Gastrocnemius medialis (tissue), 4 donors: ENCODE results near the gene CACNA1H. TPM values are rescaled to one million over a fixed set of nuclear protein-coding genes. Genes with fewer than 3 reads are reported as not detected.

Source experiments
- ATAC-seq, 2 donors: fragments of 150-250 bp; one replicate each; pipeline ENCODE4 v1.9.1; 2016
- DNase-seq, 2 donors: peaks; one replicate each; pipeline ENCODE4 v3.0.0-alpha.2; 2019
- H3K27ac ChIP-seq, 4 donors: fragments of 200-600 bp; sonication (generic); 1 replicate in 1 of 4; 2 replicates in 3 of 4; pipeline ENCODE4 v1.5.1; 2016 to 2018; ENCODE audit warnings: mild to moderate bottlenecking in 2 of 4, moderate library complexity in 1 of 4
- H3K27me3 ChIP-seq, 3 donors: fragments of 200-600 bp; sonication (generic) in 2 of 3; 1 replicate in 1 of 3; 2 replicates in 2 of 3; pipeline versions ENCODE4 v1.5.1 to v1.6.0; 2016 to 2019; ENCODE audit warnings: mild to moderate bottlenecking in 1 of 3, moderate library complexity in 1 of 3
- H3K36me3 ChIP-seq, 2 donors: fragments of 200-600 bp; sonication (generic) in 1 of 2; one replicate each; pipeline ENCODE4 v1.5.1; 2017 to 2018
- H3K4me1 ChIP-seq, 2 donors: fragments of 200-600 bp; sonication (generic) in 1 of 2; one replicate each; pipeline ENCODE4 v1.5.1; 2016 to 2017; ENCODE audit warnings: mild to moderate bottlenecking in 2 of 2
- H3K4me3 ChIP-seq, 4 donors: fragments of 200-600 bp; sonication (generic) in 3 of 4; 1 replicate in 1 of 4; 2 replicates in 3 of 4; pipeline ENCODE4 v1.5.1; 2016 to 2019; ENCODE audit warnings: mild to moderate bottlenecking in 2 of 4
- H3K9me3 ChIP-seq, 3 donors: fragments of 200-600 bp; sonication (generic) in 2 of 3; 1 replicate in 1 of 3; 2 replicates in 2 of 3; pipeline ENCODE4 v1.5.1; 2016 to 2019
- POLR2A ChIP-seq, 2 donors: fragments of 450-650 bp; IDR thresholded peaks; one replicate each; pipeline ENCODE4 v1.6.1; 2017; ENCODE audit warnings: antibody characterized with exemption in 2 of 2, mild to moderate bottlenecking in 2 of 2, moderate library complexity in 2 of 2
- in situ Hi-C, 4 donors: fragments of 200-750 bp; cut with MboI; loops; one replicate each; pipeline versions ENCODE4 v1.15.0 to v1.8.0; 2017; ENCODE audit warnings: low sequenced_read_pairs in 4 of 4
- intact Hi-C: fragments of 100-400 bp; cut with DNase I; formaldehyde crosslinking; loops from one replicate; pipeline ENCODE4 v1.15.1; 2023; ENCODE audit warnings: low total_unique reads
- total RNA-seq, 4 donors: library from RNA; depleted of rRNA; stranded (reverse); fragments of >200 nt; gene quantifications; one replicate each; pipeline versions ENCODE4 v1.1.0 to v1.2.3, GENCODE V29; 2016
- TF ChIP-seq, protein P1 (sequence below), 5 experiments: fragments of 450-650 bp in 3 of 5; fragments of 200-600 bp in 2 of 5; sonication (generic) in 2 of 5; IDR thresholded peaks in 4 of 5; conservative IDR thresholded peaks in 1 of 5; 1 replicate in 4 of 5; 2 replicates in 1 of 5; pipeline ENCODE4 v1.5.1; 2016 to 2019; ENCODE audit warnings: antibody characterized with exemption in 5 of 5, mild to moderate bottlenecking in 3 of 5, moderate library complexity in 3 of 5

CACNA1H gene
- total RNA-seq, 4 donors from 2014 or later = 3.7 to 12.8 (median 4.5) TPM

DNA sequence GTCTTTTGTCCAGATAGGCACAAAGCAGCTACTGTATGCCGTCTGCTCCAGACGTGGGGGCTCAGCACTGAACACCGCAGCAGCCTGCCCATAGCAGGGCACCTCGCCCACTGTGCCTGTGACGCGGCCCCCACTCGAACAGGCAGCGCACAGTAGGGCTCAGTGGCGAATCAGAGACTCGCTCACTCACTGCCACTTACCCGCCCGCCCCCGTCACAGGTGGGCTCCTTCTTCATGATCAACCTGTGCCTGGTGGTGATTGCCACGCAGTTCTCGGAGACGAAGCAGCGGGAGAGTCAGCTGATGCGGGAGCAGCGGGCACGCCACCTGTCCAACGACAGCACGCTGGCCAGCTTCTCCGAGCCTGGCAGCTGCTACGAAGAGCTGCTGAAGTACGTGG, 48.5 kb downstream of the CACNA1H start:
- in situ Hi-C loops (no loop called here), intact Hi-C loops (no loop called here)
- Histone ChIP-seq H3K36me3 (no peaks in the 10 kb centered on the region), H3K9me3 (no peaks in the 10 kb centered on the region), H3K27ac (no peak overlapping the region), H3K4me3 (no peak overlapping the region), H3K27me3 (peaks cover 0 to 6% (median 5%) of the 10 kb centered on the region in 3 donors), H3K4me1 (no peaks in the 10 kb centered on the region)
- DNase-seq = no peak
- TF ChIP-seq POLR2A (IDR thresholded peaks at IDR 0.05) = no peak
- TF ChIP-seq, protein P1, sequence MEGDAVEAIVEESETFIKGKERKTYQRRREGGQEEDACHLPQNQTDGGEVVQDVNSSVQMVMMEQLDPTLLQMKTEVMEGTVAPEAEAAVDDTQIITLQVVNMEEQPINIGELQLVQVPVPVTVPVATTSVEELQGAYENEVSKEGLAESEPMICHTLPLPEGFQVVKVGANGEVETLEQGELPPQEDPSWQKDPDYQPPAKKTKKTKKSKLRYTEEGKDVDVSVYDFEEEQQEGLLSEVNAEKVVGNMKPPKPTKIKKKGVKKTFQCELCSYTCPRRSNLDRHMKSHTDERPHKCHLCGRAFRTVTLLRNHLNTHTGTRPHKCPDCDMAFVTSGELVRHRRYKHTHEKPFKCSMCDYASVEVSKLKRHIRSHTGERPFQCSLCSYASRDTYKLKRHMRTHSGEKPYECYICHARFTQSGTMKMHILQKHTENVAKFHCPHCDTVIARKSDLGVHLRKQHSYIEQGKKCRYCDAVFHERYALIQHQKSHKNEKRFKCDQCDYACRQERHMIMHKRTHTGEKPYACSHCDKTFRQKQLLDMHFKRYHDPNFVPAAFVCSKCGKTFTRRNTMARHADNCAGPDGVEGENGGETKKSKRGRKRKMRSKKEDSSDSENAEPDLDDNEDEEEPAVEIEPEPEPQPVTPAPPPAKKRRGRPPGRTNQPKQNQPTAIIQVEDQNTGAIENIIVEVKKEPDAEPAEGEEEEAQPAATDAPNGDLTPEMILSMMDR (IDR thresholded peaks at IDR 0.05 in 4 of 5, conservative IDR thresholded peaks at IDR 0.05 in 1 of 5) = no peak
- ATAC-seq = no peak

DNA sequence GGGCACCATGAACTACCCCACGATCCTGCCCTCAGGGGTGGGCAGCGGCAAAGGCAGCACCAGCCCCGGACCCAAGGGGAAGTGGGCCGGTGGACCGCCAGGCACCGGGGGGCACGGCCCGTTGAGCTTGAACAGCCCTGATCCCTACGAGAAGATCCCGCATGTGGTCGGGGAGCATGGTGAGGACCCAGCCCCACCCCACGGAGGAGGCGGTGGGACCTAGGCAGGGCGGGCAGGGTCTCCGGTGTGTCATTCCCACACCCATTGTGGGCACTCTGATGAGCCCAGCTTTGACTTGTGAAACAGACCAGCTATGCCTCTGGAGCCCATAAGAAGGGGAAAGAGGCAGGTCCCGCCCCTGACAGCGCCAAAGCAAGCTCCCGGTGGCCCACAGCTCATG, 49.4 kb downstream of the CACNA1H start:
- ATAC-seq (no peak), DNase-seq (no peak)
- no peaks in the 10 kb centered on the region for H3K9me3 ChIP-seq
- peaks cover 0 to 6% (median 3%) of the 10 kb centered on the region in 3 donors for H3K27me3 ChIP-seq
- H3K27ac ChIP-seq = no peak overlapping the region
- no peaks in the 10 kb centered on the region for H3K4me1 ChIP-seq
- no peak overlapping the region for H3K4me3 ChIP-seq
- in situ Hi-C loops (no loop called here), intact Hi-C loops (no loop called here)
- H3K36me3 ChIP-seq = no peaks in the 10 kb centered on the region
- TF ChIP-seq, protein P1 (IDR thresholded peaks at IDR 0.05 in 4 of 5, conservative IDR thresholded peaks at IDR 0.05 in 1 of 5) = no peak
- TF ChIP-seq POLR2A (IDR thresholded peaks at IDR 0.05) = no peak

DNA sequence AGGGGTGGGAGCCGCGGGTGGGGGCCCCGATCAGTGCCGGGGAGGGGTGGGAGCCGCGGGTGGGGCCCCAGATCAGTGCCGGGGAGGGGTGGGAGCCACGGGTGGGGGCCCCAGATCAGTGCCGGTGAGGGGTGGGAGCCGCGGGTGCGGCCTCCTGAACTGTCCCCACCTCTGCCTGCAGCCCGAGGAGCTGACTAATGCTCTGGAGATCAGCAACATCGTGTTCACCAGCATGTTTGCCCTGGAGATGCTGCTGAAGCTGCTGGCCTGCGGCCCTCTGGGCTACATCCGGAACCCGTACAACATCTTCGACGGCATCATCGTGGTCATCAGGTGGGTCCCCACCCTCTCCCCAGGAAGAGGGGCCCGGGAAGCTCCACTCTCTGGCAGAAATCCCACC, 52.0 kb downstream of the CACNA1H start:
- H3K4me3 ChIP-seq = no peak overlapping the region
- no peaks in the 10 kb centered on the region for H3K36me3 ChIP-seq
- ATAC-seq (no peak), DNase-seq (no peak)
- in situ Hi-C loops = no loop called here
- no peaks in the 10 kb centered on the region for H3K4me1 ChIP-seq
- intact Hi-C loops = no loop called here
- peaks cover 0 to 6% (median 0%) of the 10 kb centered on the region in 3 donors for H3K27me3 ChIP-seq
- H3K9me3 ChIP-seq = no peaks in the 10 kb centered on the region
- no peak overlapping the region for H3K27ac ChIP-seq
- TF ChIP-seq, protein P1 (IDR thresholded peaks at IDR 0.05 in 4 of 5, conservative IDR thresholded peaks at IDR 0.05 in 1 of 5) = no peak
- no peak for TF ChIP-seq POLR2A (IDR thresholded peaks at IDR 0.05)

DNA sequence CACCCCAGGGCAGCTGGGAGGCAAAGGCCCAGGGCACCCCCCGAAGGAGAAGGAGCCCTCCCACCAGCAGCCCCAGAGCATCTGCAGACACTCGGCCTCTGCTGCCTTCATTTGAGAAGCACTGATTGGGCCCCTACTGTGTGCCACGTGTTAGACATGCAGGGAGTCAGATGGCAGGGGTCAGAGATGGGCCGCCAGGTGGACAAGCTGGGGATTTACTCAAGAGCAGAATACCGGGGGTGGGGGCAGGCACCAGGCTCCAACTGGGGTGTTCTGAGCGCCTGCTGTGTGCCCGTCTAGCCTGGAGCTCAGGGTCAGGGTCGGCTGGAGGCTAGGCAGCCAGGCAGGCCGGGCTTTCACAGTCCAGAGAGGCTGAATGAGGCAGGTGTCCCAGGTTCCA, 53.4 kb downstream of the CACNA1H start:
- Histone ChIP-seq H3K27me3 (peaks cover 0 to 6% (median 0%) of the 10 kb centered on the region in 3 donors), H3K27ac (no peak overlapping the region), H3K4me1 (no peaks in the 10 kb centered on the region), H3K36me3 (no peaks in the 10 kb centered on the region), H3K4me3 (no peak overlapping the region), H3K9me3 (no peaks in the 10 kb centered on the region)
- intact Hi-C loops = no loop called here
- DNase-seq = no peak
- ATAC-seq = no peak
- TF ChIP-seq, protein P1 (IDR thresholded peaks at IDR 0.05 in 4 of 5, conservative IDR thresholded peaks at IDR 0.05 in 1 of 5) = no peak
- no peak for TF ChIP-seq POLR2A (IDR thresholded peaks at IDR 0.05)
- in situ Hi-C loops = no loop called here

DNA sequence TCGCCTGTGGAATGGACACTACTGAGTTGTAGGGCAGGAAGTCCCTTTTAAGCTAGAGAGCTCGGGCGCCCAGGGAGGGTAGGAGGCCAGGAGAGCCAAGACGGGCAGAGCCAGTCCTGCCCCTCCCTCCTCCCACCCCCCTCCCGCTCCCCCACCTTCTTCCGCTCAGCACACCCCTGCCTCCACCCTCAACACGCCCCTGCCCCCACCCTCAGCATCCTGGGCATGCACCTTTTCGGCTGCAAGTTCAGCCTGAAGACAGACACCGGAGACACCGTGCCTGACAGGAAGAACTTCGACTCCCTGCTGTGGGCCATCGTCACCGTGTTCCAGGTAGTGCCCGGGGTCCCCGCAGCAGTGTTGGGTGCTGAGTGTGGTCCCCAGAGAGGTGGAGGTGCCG, 53.9 kb downstream of the CACNA1H start:
- intact Hi-C loops = no loop called here
- in situ Hi-C loops = no loop called here

More for the DNA sequence above, 53.9 kb downstream of the CACNA1H start:
- DNase-seq (no peak), ATAC-seq (no peak)
- Histone ChIP-seq H3K36me3 (no peaks in the 10 kb centered on the region), H3K27ac (no peak overlapping the region), H3K9me3 (no peaks in the 10 kb centered on the region), H3K27me3 (peaks cover 0 to 6% (median 0%) of the 10 kb centered on the region in 3 donors), H3K4me1 (no peaks in the 10 kb centered on the region), H3K4me3 (no peak overlapping the region)
- TF ChIP-seq, protein P1 (IDR thresholded peaks at IDR 0.05 in 4 of 5, conservative IDR thresholded peaks at IDR 0.05 in 1 of 5) = no peak
- no peak for TF ChIP-seq POLR2A (IDR thresholded peaks at IDR 0.05)
